ENCODE data around the gene ALG2. TPM values are rescaled to one million over a fixed set of nuclear protein-coding genes. Genes with fewer than 3 reads are reported as not detected.

Gene ALG2
- total RNA-seq, 1 donor from 2014 or later: 17.1 TPM

DNA sequence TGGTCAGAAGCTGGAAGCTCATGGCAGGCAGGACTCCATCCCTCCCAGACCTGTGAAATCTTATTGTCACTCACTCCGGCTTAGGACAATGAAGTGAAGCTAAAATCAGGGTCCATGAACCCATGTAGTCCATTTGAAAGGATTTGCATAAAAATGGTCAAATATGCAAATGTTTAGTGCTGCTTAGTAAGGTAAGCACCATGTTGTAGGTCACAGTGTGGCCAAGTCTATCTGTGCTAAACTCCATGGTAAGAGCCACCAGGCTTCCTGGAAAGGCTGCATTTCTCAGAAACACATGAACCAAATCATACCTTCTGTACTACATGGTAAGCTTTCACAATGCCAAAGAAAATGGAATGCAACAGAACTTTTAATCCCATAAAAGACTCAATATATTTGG is 5.7 kb downstream of the ALG2 start:
- intact Hi-C loops (cut with DNase I): no loop called here
- TF ChIP-seq, protein P1, sequence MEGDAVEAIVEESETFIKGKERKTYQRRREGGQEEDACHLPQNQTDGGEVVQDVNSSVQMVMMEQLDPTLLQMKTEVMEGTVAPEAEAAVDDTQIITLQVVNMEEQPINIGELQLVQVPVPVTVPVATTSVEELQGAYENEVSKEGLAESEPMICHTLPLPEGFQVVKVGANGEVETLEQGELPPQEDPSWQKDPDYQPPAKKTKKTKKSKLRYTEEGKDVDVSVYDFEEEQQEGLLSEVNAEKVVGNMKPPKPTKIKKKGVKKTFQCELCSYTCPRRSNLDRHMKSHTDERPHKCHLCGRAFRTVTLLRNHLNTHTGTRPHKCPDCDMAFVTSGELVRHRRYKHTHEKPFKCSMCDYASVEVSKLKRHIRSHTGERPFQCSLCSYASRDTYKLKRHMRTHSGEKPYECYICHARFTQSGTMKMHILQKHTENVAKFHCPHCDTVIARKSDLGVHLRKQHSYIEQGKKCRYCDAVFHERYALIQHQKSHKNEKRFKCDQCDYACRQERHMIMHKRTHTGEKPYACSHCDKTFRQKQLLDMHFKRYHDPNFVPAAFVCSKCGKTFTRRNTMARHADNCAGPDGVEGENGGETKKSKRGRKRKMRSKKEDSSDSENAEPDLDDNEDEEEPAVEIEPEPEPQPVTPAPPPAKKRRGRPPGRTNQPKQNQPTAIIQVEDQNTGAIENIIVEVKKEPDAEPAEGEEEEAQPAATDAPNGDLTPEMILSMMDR (IDR thresholded peaks at IDR 0.05): no peak
- H3K27me3 ChIP-seq: no peaks in the 10 kb centered on the region
- no peak overlapping the region for H3K27ac ChIP-seq
- H3K4me3 ChIP-seq: no peak overlapping the region
- H3K4me1 ChIP-seq: peaks cover 8 to 16% of the 10 kb centered on the region in 2 donors
- peaks cover 0 to under 1% of the 10 kb centered on the region in 2 donors for H3K9me3 ChIP-seq
- no peak for DNase-seq (ENCODE audit: low spot score in 2 of 2)
- H3K36me3 ChIP-seq: peaks cover 8 to 25% of the 10 kb centered on the region in 2 donors

DNA sequence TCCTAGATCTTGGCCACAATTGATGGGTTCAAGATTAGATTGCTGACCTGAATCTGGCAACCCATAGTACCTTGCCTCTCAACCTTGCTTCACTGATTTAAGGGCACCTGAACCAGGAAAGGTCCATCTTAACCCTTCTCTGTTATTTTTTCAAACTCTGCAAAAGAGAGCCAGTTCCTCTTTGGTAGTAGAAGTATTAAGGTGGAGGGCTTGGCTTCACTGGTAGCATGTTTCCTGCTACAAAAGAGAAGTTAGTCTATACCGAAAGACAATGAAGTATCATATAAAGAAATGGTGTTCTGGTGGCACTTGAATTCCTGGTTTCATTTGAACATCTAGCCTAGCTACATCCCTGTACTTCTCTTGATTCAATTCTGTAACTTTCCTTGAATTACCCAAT is 8.5 kb downstream of the ALG2 start:
- TF ChIP-seq, protein P1 (IDR thresholded peaks at IDR 0.05): no peak
- H3K27me3 ChIP-seq: no peaks in the 10 kb centered on the region
- intact Hi-C loops (cut with DNase I): no loop called here
- no peak overlapping the region for H3K4me3 ChIP-seq
- no peak overlapping the region for H3K27ac ChIP-seq
- no peak for DNase-seq (ENCODE audit: low spot score in 2 of 2)
- H3K9me3 ChIP-seq: peaks cover 10 to 14% of the 10 kb centered on the region in 2 donors
- peaks cover 5 to 22% of the 10 kb centered on the region in 2 donors for H3K36me3 ChIP-seq
- H3K4me1 ChIP-seq: no peaks in the 10 kb centered on the region

GRCh38 chr9:99211746-99212145 is 10.0 kb downstream of the ALG2 start:
- peaks cover 10 to 22% of the 10 kb centered on the region in 2 donors for H3K9me3 ChIP-seq
- TF ChIP-seq, protein P1 (IDR thresholded peaks at IDR 0.05): no peak
- H3K36me3 ChIP-seq: peaks cover 0 to 13% of the 10 kb centered on the region in 2 donors
- intact Hi-C loops (cut with DNase I): no loop called here
- no peak overlapping the region for H3K4me3 ChIP-seq
- no peaks in the 10 kb centered on the region for H3K4me1 ChIP-seq
- DNase-seq (ENCODE audit: low spot score in 2 of 2): no peak
- H3K27me3 ChIP-seq: no peaks in the 10 kb centered on the region
- H3K27ac ChIP-seq: no peak overlapping the region

- intact Hi-C loops (cut with DNase I): no loop called here
- no peaks in the 10 kb centered on the region for H3K27me3 ChIP-seq
These were observed 11.2 kb downstream of the ALG2 start for GRCh38 chr9:99210572-99210971.

GRCh38 chr9:99201603-99202002 is 20.1 kb downstream of the ALG2 start:
- no peak overlapping the region for H3K27ac ChIP-seq
- no peak for DNase-seq (ENCODE audit: low spot score in 2 of 2)
- H3K27me3 ChIP-seq: no peaks in the 10 kb centered on the region
- intact Hi-C loops (cut with DNase I): no loop called here
- no peak overlapping the region for H3K4me3 ChIP-seq
- no peaks in the 10 kb centered on the region for H3K36me3 ChIP-seq
- peaks cover 0 to 6% of the 10 kb centered on the region in 2 donors for H3K9me3 ChIP-seq
- H3K4me1 ChIP-seq: no peaks in the 10 kb centered on the region
- TF ChIP-seq, protein P1 (IDR thresholded peaks at IDR 0.05): no peak

More at GRCh38 chr9:99210572-99210971, 11.2 kb downstream of the ALG2 start:
- DNase-seq (ENCODE audit: low spot score in 2 of 2): no peak
- no peaks in the 10 kb centered on the region for H3K4me1 ChIP-seq
- H3K4me3 ChIP-seq: no peak overlapping the region
- TF ChIP-seq, protein P1 (IDR thresholded peaks at IDR 0.05): no peak
- no peak overlapping the region for H3K27ac ChIP-seq
- H3K36me3 ChIP-seq: peaks cover 0 to 3% of the 10 kb centered on the region in 2 donors
- peaks cover 10 to 27% of the 10 kb centered on the region in 2 donors for H3K9me3 ChIP-seq
